IMR-90 (cell line): ENCODE measurements around the gene KDM4B.

ENCODE experiments used
- BHLHE40 ChIP-seq: fragments of 150-350 bp; IDR thresholded peaks from 2 replicates; pipeline ENCODE4 v1.6.1; 2016; ENCODE audit warnings: mild to moderate bottlenecking, low read depth, low read length
- MAZ ChIP-seq: IDR thresholded peaks from 2 replicates; pipeline ENCODE4 v1.6.1; 2012; ENCODE audit warnings: low read depth, mild to moderate bottlenecking, low read length, improper control_type of control experiment, moderate library complexity, borderline replicate concordance
- POLR2A ChIP-seq: IDR thresholded peaks from 2 replicates; pipeline ENCODE4 v1.6.1; 2012; ENCODE audit warnings: mild to moderate bottlenecking, low read depth, low read length
- RAD21 ChIP-seq: IDR thresholded peaks from 2 replicates; pipeline ENCODE4 v1.6.1; 2012; ENCODE audit warnings: low read length, improper control_type of control experiment
- SMC3 ChIP-seq: fragments of 150-350 bp; IDR thresholded peaks from 2 replicates; pipeline ENCODE4 v1.6.1; 2016; ENCODE audit warnings: low read depth, mild to moderate bottlenecking, antibody characterized with exemption, low read length, moderate library complexity
- TF ChIP-seq, protein P1 (sequence below): conservative IDR thresholded peaks from 2 replicates; pipeline ENCODE4 v1.5.1; 2012; ENCODE audit warnings: mild to moderate bottlenecking, low read depth, low read length, improper control_type of control experiment

DNA sequence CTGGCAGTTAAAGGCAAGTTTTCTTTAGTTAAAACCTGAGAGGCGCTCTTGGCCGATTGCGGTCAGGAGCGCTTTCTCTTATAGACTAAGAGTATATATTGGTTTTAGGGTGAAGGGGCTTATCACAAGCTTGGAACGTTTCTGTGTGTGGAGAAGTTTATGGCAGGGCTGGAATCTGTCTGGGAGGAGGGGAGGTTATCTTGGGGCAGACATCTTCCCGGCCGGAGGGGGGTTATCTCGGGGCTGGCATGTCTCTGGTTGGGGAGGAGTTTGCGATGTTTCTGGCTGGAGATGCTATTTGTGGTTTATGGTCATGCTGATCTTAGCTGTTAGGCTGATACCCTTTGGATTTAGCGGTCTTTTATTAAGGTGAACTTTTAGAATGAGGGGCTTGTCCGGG lies 18.3 kb downstream of the KDM4B start:
- TF ChIP-seq, protein P1, sequence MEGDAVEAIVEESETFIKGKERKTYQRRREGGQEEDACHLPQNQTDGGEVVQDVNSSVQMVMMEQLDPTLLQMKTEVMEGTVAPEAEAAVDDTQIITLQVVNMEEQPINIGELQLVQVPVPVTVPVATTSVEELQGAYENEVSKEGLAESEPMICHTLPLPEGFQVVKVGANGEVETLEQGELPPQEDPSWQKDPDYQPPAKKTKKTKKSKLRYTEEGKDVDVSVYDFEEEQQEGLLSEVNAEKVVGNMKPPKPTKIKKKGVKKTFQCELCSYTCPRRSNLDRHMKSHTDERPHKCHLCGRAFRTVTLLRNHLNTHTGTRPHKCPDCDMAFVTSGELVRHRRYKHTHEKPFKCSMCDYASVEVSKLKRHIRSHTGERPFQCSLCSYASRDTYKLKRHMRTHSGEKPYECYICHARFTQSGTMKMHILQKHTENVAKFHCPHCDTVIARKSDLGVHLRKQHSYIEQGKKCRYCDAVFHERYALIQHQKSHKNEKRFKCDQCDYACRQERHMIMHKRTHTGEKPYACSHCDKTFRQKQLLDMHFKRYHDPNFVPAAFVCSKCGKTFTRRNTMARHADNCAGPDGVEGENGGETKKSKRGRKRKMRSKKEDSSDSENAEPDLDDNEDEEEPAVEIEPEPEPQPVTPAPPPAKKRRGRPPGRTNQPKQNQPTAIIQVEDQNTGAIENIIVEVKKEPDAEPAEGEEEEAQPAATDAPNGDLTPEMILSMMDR = no peak
- TF ChIP-seq RAD21 (no peak), MAZ (no peak), POLR2A (no peak), BHLHE40 (no peak), SMC3 (no peak)
